ENCODE results near the gene ABCA13. TPM values are rescaled to one million over a fixed set of nuclear protein-coding genes. Genes with fewer than 3 reads are reported as not detected.

ABCA13 gene
- polyA plus RNA-seq, 1 donor (not counting 4 experiments of a cell fraction or from before 2014, with no cell fraction given) = 0.76 TPM

DNA sequence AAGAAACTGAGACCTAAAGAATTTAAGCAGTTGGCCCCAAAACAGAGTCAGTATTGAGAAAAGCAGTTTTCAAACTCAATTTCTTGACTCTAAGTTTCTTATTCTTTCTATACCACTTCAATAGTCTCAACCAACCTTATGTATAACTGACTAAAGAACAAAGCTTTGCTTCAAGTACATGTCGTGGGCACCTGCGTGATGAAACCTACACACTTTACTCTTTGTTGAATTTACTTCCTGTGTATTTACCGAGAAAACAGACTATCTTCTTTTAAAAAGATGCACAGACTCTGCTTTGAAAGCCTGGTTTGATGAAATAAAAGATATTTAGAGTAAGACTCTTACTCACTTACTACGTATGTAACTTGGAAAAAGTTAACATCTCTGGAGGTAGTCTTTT is 455.9 kb downstream of the ABCA13 start:
- H3K4me2 ChIP-seq (ENCODE audit: control insufficient read depth, extremely low read depth, insufficient read depth, low read depth, low read length) = no peak overlapping the region
- H4K20me1 ChIP-seq (ENCODE audit: control insufficient read depth, extremely low read depth, insufficient read depth, low read length) = no peaks in the 10 kb centered on the region
- DNase-seq (ENCODE audit: low read depth, low spot score) = no peak
- no peaks in the 10 kb centered on the region for H3K9me3 ChIP-seq (ENCODE audit: control insufficient read depth, low read depth, low read length)
- H3K4me3 ChIP-seq (ENCODE audit: control insufficient read depth in 2 of 3, extremely low read depth in 1 of 3, insufficient read depth in 2 of 3, low read depth in 1 of 3, low read length in 3 of 3) = no peak overlapping the region
- H3K9me1 ChIP-seq (ENCODE audit: control insufficient read depth, extremely low read depth, insufficient read depth, low read length) = no peaks in the 10 kb centered on the region
- dilution Hi-C loops (cut with MboI; ENCODE audit: extremely low pct_ligation_motif_present, low sequenced_read_pairs) = no loop called here
- H2AFZ ChIP-seq (ENCODE audit: control insufficient read depth, low read length) = no peak overlapping the region
- H3K79me2 ChIP-seq (ENCODE audit: control insufficient read depth, insufficient read depth, low read length) = no peaks in the 10 kb centered on the region
- no peaks in the 10 kb centered on the region for H3K27me3 ChIP-seq (ENCODE audit: control insufficient read depth, extremely low read depth, insufficient read depth, low read length)
- no peaks in the 10 kb centered on the region for H3K4me1 ChIP-seq (ENCODE audit: control insufficient read depth, extremely low read depth, insufficient read depth, low read length)
- H3K9ac ChIP-seq (ENCODE audit: control insufficient read depth, extremely low read depth, insufficient read depth, low read length) = no peak overlapping the region
- FAIRE-seq = no peak
- no peak overlapping the region for H3K27ac ChIP-seq (ENCODE audit: control insufficient read depth, insufficient read depth, low read length)
- H3K36me3 ChIP-seq (ENCODE audit: control insufficient read depth in 2 of 2, extremely low read depth in 1 of 2, insufficient read depth in 2 of 2, low read length in 2 of 2) = no peaks in the 10 kb centered on the region
- TF ChIP-seq EZH2 (IDR thresholded peaks at IDR 0.05; ENCODE audit: low read length) (no peak), CTCF (optimal IDR thresholded peaks at IDR 0.05 in 1 of 3, IDR thresholded peaks at IDR 0.05 in 1 of 3, conservative IDR thresholded peaks at IDR 0.05 in 1 of 3; ENCODE audit: extremely low read depth in 1 of 3, insufficient read depth in 2 of 3, low read length in 3 of 3) (no peak)

DNA sequence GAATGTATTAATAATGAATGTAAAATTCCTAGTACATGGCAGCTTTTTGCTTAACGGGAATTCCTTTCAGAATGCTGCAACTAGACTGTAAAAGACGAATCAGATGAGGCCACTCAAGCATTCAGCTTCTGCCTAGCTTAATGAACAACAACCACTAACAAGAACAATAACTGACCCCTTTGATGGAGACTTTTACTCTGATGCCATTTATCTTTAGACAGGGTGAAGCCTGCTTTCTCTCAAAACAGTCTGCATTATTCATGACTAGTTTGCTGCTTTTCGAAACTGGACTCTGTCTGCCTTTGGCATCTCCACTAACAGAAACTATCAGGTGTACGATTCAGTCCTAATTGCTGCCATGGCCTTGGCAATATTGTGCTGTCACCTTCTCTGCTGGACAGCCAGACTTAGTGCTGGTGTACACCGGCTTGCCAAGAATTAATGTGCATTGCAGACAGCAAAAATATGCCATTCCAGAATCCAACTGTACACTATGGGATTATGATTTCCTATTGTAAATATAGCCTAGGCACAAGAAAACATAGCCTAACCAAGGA is 457.6 kb downstream of the ABCA13 start:
- DNase-seq (ENCODE audit: low read depth, low spot score) (no peak), FAIRE-seq (no peak)
- no peaks in the 10 kb centered on the region for H3K79me2 ChIP-seq (ENCODE audit: control insufficient read depth, insufficient read depth, low read length)
- H3K4me2 ChIP-seq (ENCODE audit: control insufficient read depth, extremely low read depth, insufficient read depth, low read depth, low read length) = no peak overlapping the region
- no peaks in the 10 kb centered on the region for H3K27me3 ChIP-seq (ENCODE audit: control insufficient read depth, extremely low read depth, insufficient read depth, low read length)
- H3K9me3 ChIP-seq (ENCODE audit: control insufficient read depth, low read depth, low read length) = no peaks in the 10 kb centered on the region
- dilution Hi-C loops (cut with MboI; ENCODE audit: extremely low pct_ligation_motif_present, low sequenced_read_pairs) = no loop called here
- no peak for TF ChIP-seq CTCF (optimal IDR thresholded peaks at IDR 0.05 in 1 of 3, IDR thresholded peaks at IDR 0.05 in 1 of 3, conservative IDR thresholded peaks at IDR 0.05 in 1 of 3; ENCODE audit: extremely low read depth in 1 of 3, insufficient read depth in 2 of 3, low read length in 3 of 3)
- H3K27ac ChIP-seq (ENCODE audit: control insufficient read depth, insufficient read depth, low read length) = no peak overlapping the region
- no peaks in the 10 kb centered on the region for H3K4me1 ChIP-seq (ENCODE audit: control insufficient read depth, extremely low read depth, insufficient read depth, low read length)
- no peaks in the 10 kb centered on the region for H3K36me3 ChIP-seq (ENCODE audit: control insufficient read depth in 2 of 2, extremely low read depth in 1 of 2, insufficient read depth in 2 of 2, low read length in 2 of 2)
- H3K9me1 ChIP-seq (ENCODE audit: control insufficient read depth, extremely low read depth, insufficient read depth, low read length) = no peaks in the 10 kb centered on the region
- no peak overlapping the region for H3K4me3 ChIP-seq (ENCODE audit: control insufficient read depth in 2 of 3, extremely low read depth in 1 of 3, insufficient read depth in 2 of 3, low read depth in 1 of 3, low read length in 3 of 3)
- no peak overlapping the region for H2AFZ ChIP-seq (ENCODE audit: control insufficient read depth, low read length)
- H4K20me1 ChIP-seq (ENCODE audit: control insufficient read depth, extremely low read depth, insufficient read depth, low read length) = no peaks in the 10 kb centered on the region
- no peak overlapping the region for H3K9ac ChIP-seq (ENCODE audit: control insufficient read depth, extremely low read depth, insufficient read depth, low read length)
